GM19193 (cell line): ENCODE data around the gene TTC28.

Experiments used
- POLR2A ChIP-seq: IDR thresholded peaks from 4 replicates; pipeline ENCODE4 v1.6.1; 2011; ENCODE audit not compliant: insufficient read depth, insufficient read length; ENCODE audit errors: extremely low read depth

The TTC28 gene

GRCh38 chr22:28025333-28025732 lies 654.3 kb downstream of the TTC28 start:
- no peak for TF ChIP-seq POLR2A

- no peak for TF ChIP-seq POLR2A
Observed at GRCh38 chr22:28024422-28024888, 655.2 kb downstream of the TTC28 start.

GRCh38 chr22:28023774-28024173 lies 655.9 kb downstream of the TTC28 start:
- TF ChIP-seq POLR2A, result no peak

DNA sequence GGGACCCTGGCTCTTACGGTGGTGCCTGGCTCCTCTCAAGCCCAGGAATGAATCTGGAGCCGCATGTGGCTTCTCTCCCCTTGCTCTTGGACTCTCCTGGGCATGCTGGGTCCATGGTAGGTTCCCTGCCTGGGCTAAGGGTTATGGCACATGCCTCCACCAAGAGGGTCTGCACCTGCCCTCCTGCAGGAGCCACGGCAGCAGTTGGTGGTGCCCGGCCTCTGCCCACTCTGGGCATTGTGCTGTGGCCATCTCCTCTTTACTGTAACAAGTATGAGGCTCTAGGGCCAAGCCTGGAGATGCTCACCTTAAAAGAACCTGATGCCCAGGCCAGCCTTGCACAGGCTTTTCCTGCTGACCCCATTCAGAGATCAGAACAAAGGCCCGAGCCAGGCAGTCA lies 656.6 kb downstream of the TTC28 start:
- no peak for TF ChIP-seq POLR2A

- TF ChIP-seq POLR2A, result no peak
Observed at GRCh38 chr22:28021998-28022660, 657.5 kb downstream of the TTC28 start.

- no peak for TF ChIP-seq POLR2A
Observed at GRCh38 chr22:28021116-28021997, 658.3 kb downstream of the TTC28 start.

- no peak for TF ChIP-seq POLR2A
Observed at GRCh38 chr22:28019881-28020861, 659.5 kb downstream of the TTC28 start.

- no peak for TF ChIP-seq POLR2A
Observed at GRCh38 chr22:28019360-28019759, 660.3 kb downstream of the TTC28 start.

GRCh38 chr22:28018461-28018927 lies 661.1 kb downstream of the TTC28 start:
- TF ChIP-seq POLR2A, result no peak

DNA sequence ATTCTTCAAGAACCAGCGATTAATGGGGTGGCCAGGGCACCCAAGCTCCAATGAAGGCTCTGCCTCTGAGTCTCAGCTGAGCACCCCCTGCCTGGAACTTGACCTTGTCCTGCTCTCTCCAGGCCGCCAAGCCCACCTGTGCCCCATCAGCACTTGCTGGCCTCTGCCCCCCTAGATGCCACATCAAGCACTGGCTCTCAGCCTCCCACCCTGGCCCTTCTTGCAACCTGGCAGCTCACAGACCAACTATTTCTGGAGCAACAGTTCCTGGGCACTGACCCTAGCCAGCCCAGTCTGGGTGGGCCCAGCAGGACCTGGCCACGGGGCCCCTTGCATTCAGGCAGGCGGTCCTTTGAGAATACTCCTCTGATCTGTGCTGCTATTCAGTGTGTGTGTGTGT lies 661.8 kb downstream of the TTC28 start:
- no peak for TF ChIP-seq POLR2A

GRCh38 chr22:28017558-28017820 lies 662.2 kb downstream of the TTC28 start:
- no peak for TF ChIP-seq POLR2A

DNA sequence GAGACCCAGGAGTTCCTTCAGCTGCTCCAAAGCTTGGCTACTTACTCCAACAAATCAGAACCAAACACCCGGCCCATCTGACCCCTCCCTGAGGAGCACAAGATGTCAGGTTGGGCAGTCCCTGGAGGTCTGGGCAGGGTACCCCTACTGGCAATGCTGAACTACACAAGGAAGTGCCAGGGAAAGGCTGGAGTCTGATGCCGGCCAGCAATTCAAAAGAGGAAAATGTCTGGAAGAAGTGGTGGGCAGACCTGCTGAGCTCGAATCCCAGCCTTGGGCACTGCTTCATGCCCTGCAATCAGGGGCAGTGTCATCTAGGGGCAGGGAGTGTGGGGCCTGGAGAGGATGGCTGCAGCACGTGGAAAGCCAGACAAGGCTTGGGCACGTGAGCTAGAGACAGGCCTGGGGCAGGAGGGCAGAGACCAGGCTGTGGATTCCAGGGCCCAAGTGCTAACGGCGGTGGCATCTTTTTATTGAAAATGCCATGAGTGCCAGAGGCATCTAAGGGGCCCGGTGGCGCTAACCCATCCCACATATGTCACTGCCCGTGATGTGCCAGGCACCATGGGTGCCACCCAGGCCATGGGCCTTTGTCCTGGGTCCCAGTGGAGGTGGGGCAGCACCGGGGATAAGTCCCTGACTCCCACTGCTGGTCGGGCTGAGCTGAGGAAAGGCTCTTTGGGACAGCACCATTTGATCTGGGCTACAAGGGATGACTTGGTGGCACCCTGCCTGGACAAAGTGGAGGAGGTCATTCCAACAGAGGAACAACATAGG lies 662.7 kb downstream of the TTC28 start:
- TF ChIP-seq POLR2A, result no peak

GRCh38 chr22:28015676-28016601 lies 663.7 kb downstream of the TTC28 start:
- no peak for TF ChIP-seq POLR2A
